GM18517 (cell line): ENCODE results near the gene NOTO.
"Not testable (repeated sequence)": the region's sequence is repeated elsewhere in the genome, so short reads cannot be mapped to it uniquely, and the experiment has no call there.

Experiments
- ATAC-seq: cut with Tn5 transposase; IDR thresholded peaks from one replicate; pipeline ENCODE4 v1.9.1; 2021; ENCODE audit warnings: mild to moderate bottlenecking, moderate library complexity; ENCODE audit not compliant: unreplicated experiment

NOTO gene, protein sequence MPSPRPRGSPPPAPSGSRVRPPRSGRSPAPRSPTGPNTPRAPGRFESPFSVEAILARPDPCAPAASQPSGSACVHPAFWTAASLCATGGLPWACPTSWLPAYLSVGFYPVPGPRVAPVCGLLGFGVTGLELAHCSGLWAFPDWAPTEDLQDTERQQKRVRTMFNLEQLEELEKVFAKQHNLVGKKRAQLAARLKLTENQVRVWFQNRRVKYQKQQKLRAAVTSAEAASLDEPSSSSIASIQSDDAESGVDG

GRCh38 chr2:73202156-73203054, at the start of gene NOTO:
Gene NOTO (plus strand): TSS chr2:73202574. CDS start chr2:73202667, 93 bp downstream.
- ATAC-seq: no peak

- ATAC-seq: no peak
Measured at GRCh38 chr2:73156539-73157124, 45.7 kb upstream of the NOTO start.

GRCh38 chr2:73162856-73163391, 39.5 kb upstream of the NOTO start:
- ATAC-seq: no peak

DNA sequence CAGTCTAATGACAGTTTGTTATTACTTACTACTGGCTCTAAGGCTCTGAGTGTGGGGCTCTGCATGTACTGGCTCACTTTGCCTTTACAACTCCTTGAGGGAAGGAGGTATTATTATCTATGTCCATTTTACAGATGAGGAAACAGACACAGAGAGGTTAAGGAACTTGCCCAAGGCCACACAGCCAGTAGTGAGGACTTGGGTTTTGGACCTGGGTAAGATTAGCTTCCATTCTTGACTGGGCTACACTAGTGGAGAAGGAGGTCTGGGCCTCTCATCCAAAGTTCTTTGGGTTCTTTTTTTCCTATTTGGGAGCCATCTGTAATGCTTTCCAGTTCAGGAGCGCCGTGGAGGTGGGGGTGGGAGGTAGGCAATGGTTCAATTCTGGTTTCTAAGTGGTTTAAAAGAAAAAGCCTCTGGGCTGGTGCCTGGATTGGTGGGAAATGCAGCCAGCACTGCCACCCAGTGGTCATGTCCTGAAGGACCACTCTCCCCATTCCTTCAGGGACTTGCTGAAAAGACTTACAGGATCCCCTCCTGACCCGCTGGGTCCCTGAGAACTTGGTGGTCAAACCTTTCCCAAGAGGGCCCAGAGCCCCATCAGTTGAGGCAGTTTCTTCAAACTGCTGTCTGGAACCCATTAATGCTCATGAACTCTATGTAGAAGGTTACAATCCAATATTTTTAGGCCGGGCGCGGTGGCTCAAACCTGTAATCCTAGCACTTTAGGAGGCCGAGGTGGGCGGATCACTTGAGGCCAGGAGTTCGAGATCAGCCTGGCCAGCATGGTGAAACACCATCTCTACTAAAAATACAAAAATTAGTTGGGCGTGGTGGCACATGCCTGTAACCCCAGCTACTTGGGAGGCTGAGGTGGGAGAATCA, 38.6 kb upstream of the NOTO start:
- ATAC-seq: peak; percentile 79

GRCh38 chr2:73165978-73166377, 36.4 kb upstream of the NOTO start:
- not testable (repeated sequence) for ATAC-seq

- not testable (repeated sequence) for ATAC-seq
Measured at GRCh38 chr2:73166813-73167212, 35.6 kb upstream of the NOTO start.

DNA sequence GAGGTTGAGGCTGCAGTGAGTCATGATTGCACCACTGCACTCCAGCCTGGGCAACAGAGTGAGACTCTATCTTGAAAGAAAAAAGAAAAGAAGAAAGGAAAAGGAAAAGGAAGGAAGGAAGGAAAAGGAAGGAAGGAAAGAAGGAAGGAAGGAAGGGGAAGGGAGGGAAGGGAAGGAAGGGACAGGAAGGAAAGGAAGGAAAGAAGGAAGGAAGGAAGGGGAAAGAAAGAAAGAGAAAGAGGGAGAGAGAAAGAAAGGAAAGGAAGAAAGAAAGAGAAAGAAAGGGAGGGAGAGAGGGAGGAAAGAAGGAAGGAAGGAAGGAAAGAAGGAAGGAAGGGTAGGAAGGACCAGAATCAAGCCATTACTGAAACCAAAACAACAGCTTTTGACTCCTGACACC, 34.0 kb upstream of the NOTO start:
- not testable (repeated sequence) for ATAC-seq

GRCh38 chr2:73170341-73170740, 32.0 kb upstream of the NOTO start:
- ATAC-seq: not testable (repeated sequence)

DNA sequence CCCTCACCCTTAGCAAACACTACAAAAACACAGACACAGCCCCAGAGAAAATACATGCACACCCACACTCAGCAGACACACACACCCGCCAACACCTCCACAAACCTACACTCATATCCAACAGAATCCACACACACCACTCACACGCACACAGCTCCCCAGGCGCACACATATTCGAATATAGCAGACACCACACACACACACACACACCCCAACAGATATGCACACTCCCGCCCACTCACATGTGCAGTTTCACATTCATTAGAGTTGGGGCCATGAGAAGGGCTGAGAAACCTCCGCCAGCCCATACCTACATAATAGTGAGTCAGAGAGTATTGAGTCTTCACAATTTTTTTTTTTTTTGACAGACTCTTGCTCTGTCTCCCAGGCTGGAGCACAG, 29.4 kb upstream of the NOTO start:
- no peak for ATAC-seq

GRCh38 chr2:73173781-73174180, 28.6 kb upstream of the NOTO start:
- no peak for ATAC-seq

- no peak for ATAC-seq
Measured at GRCh38 chr2:73174244-73174643, 28.1 kb upstream of the NOTO start.

GRCh38 chr2:73174941-73175662, 27.3 kb upstream of the NOTO start:
- no peak for ATAC-seq

- no peak for ATAC-seq
Measured at GRCh38 chr2:73175663-73176204, 26.6 kb upstream of the NOTO start.

- no peak for ATAC-seq
Measured at GRCh38 chr2:73176205-73176880, 26.0 kb upstream of the NOTO start.

DNA sequence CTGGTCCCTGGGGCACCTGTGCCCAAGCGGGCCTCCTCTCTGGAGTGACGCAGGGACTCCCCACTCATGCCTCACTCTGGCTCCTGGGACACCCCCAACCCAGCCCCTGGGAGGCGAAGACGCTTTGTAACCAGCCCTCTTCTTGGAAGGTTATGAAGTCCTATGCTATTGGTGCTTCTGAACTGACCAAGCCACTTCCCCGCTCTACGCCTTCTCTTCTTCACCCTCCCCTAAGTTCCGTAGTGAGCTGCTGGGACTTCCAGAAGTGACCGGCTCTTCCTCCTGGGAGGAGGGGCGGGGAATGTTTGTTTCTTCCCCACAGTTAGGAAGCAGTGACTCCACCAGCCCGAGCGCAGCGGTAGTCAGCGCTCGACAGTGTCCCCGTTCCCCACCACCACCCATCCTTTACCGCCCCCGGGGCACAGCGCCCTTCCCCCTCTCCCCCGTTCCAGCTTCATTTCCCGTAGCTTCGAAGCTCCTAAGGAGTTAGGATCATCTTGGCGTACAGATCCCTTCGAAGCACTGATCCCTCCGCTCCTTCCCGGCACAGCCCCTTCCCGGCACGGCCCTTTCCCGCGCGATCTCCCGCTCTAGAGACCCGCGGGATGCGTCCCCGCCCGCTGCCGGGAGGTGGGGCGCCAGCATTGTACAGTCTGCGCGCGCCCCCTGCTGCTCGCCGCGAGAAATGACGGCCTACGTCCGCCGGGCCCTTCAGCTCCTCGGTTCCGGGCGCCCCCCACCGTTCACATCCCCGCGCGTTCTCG, 25.3 kb upstream of the NOTO start:
- peak; percentile 79 for ATAC-seq

DNA sequence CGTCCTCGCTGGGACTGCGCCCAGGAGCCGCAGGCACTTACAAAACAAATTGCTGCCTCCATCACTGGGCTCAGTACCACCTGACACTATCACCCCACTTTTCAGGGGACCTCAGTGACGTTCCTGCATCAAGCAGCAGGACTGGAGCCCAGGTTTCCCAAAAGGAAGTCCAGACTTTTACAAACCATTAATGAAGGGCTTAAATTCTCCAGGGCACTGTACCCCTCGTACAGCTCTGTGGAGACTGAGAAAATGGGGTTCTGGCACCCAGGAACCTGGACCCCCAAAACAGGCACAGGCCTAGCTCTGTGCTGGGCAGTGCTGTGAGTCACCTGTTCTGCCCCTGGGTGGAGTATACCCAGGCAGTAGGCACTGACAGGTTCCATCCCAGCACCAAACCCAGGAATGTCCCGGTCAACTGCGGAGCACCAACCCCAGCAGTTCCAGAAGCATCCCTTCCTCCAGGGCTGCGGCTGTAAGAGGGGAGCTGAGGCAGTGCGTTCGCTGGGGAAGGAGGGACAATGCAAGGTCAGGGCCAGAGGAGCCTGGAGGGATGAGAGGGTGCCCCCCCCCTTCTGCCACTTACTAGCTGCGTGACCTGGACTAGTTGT, 24.6 kb upstream of the NOTO start:
- no peak for ATAC-seq

DNA sequence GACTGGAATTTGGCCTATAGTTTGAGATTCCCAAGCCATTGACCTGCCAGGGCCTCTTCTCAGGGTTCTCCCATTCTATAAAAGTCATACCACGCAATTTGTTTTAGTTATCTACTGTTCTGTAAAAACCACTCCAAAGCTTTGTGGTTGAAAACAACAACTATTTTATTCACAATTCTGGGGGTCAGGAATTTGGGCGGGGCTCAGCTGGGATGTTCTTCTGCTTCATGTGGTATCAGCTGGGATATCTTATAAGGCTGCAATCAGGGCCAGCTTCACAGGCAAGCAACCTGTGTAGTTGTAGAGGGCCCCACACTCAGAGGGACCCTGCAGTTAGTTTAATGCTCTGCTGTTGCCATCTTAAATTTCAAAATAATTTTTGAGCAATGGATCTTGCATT, 16.4 kb upstream of the NOTO start:
- no peak for ATAC-seq

GRCh38 chr2:73187549-73187948, 14.8 kb upstream of the NOTO start:
- ATAC-seq: no peak
